Caki2 (cell line): ENCODE measurements around the gene GPR75. TPM values are rescaled to one million over a fixed set of nuclear protein-coding genes. Genes with fewer than 3 reads are reported as not detected.
"Not testable (repeated sequence)": the region's sequence is repeated elsewhere in the genome, so short reads cannot be mapped to it uniquely, and the experiment has no call there.

Source experiments
- DNase-seq: peaks from one replicate; pipeline ENCODE4 v3.0.0-alpha.2; 2015; ENCODE audit warnings: low read depth
- in situ Hi-C: cut with HindIII; loops from 2 replicates; pipeline ENCODE4 v1.10.0; 2016; ENCODE audit warnings: low sequenced_read_pairs, low pct_unique_long_range_greater_than_20kb, mixed read lengths
- total RNA-seq: library from RNA; depleted of rRNA; stranded (reverse); fragments of >200 nt; shearing (Covaris generic); gene quantifications from 2 replicates; pipeline ENCODE4 v1.2.3, GENCODE V29; 2014; ENCODE audit warnings: low replicate concordance

Gene GPR75
- total RNA-seq, 1 experiment from 2014 or later = not detected

DNA sequence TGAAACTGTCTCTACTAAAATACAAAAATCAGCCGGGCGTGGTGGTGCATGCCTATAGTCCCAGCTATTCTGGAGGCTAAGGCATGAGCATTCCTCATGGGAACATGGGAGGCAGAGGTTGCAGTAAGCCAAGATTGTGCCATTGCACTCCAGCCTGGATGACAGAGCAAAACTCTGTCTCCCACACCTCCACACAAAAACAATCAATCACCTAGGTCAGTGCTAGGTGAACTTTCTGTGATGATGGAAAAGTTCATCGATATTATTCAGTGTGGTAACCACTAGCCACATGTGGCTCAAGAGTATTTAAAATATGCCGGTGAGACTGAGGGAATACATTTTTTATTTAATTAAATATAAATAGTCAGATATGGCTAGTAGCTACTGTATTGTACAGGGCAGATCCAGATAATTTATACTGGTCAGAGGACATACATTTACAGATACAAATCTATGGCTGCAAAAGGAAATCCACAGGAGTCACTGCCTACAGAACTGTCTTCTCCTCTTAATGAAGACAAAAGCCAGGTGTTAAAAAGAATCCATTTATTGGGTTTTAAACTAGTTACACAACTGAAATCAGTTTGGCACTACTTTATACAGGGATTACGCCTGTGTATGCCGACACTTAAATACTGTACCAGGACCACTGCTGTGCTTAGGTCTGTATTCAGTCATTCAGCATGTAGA, 3.9 kb upstream of the GPR75 start:
- in situ Hi-C loops = no loop called here
- no peak for DNase-seq

DNA sequence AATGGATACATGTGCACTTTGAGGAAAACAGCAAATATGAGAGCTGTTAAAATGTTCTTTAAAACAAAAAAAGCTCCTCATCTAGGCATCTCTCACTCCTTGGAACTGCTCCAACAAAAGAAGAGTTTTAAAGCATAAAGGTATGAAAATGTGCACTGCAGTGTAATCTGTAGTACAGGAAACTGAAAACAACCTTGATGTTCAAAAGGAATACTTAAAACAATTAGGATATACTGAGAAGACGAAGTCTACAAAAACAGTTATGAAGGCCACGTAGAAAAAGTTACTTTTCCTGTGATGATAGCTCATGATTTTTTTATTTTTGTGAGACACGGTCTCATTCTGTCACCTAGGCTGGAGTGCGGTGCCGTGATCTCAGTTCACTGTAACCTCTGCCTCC, 2.1 kb upstream of the GPR75 start:
- in situ Hi-C loops = no loop called here
- DNase-seq = no peak

DNA sequence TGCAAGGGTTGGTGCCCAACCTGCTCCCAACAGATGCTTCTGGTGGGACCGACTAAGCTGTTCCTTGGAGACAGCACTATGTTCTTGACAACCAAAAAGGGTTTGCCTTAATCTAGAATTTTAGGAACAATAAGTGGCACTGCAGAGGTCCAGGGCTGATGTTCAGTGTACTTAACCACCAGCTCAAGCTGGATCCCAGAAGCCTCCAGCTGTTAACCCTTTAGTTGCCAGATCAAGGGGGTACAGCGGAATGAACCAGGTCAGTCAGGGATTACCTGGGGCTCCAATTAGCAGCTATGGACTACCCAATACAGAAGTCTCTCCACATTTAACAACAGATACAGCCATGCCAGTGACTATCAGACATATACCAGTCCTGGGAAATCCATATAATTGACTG, 3.5 kb downstream of the GPR75 start:
- in situ Hi-C loops = no loop called here
- DNase-seq = no peak

DNA sequence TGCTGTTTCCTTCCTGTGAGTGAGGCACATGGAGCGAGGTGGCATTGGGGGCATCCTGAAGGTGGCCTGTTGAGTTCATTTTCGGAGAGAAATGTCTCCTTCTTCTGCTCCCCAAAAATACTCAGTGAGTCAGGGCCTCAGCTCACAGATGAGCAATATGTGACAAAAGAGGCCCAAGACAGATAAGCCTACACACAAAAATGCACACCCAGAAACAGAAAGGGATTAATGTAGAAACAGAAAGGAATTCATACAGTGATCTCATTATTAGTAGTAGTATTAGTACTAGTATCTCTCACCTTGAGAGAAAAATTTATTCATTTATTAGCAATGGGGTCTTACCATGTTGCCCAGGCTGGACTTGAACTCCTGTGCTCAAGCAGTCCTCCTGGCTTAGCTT, 5.1 kb downstream of the GPR75 start:
- DNase-seq = no peak
- in situ Hi-C loops = no loop called here

DNA sequence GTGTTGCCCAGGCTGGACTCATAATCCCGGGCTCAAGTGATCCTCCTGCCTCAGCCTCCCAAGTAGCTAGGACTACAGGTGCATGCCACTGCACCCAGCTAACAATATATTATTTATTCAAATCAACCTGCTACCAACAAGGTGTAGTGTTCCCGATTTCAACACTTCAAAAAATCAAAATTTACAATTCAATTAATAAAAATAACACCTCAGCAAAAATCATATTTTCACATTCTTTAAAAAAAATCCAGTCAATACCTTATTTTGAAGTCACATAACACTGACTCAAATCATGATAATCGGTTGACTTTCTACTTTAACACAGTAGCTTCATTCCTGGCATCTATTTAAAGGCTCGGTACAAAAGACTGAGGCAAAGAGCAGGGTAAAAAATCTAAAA, 7.2 kb downstream of the GPR75 start:
- DNase-seq = no peak
- in situ Hi-C loops = no loop called here

DNA sequence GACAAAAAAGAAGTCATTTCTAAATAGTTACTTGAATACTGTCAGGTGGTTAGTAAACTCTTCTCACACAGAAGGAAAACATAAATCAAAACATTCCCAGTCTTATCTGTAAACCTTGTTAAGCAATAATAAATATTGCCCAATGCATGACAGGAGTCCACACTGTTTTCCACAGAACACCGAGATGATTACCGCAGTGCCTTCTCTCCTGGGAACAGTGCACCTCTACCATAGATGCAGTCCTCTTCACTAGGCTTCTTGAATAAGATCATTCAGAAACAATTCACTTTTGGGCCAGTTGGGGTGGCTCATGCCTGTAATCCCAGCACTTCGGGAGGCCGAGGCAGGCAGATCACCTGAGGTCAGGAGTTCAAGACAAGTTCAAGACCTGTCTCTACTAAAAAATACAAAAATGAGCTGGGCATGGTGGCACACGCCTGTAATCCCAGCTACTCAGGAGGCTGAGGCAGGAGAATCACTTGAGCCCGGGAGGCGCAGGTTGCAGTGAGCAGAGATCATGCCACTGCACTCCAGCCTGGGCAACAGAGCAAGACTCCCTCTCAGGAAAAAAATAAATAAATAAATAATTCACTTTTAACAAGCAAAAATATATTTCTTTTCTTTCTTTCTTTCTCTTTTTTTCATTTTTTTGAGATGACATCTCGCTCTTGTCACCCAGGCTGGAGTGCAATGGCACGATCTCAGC, 8.6 kb downstream of the GPR75 start:
- DNase-seq, in situ Hi-C loops: not testable (repeated sequence)

DNA sequence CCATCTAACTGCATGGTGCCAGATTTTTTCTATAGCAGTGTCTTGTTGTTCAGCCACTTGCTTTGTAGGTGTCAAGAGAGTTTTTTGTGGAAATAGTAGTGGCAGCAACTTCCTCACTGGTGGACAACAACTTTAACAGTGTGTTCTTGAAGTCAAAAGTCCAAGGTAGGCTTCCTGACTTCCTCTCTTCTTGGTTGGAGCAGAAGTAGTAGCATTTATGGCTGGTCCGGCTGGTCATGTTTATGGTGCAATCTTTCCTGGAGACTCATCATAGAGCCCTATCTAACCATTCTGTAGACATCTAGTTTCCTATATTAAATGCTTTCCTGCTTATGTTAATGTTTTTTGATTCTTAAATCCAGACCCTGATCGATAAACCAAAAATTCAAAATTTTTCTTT, 11.7 kb downstream of the GPR75 start:
- in situ Hi-C loops = no loop called here
- no peak for DNase-seq

DNA sequence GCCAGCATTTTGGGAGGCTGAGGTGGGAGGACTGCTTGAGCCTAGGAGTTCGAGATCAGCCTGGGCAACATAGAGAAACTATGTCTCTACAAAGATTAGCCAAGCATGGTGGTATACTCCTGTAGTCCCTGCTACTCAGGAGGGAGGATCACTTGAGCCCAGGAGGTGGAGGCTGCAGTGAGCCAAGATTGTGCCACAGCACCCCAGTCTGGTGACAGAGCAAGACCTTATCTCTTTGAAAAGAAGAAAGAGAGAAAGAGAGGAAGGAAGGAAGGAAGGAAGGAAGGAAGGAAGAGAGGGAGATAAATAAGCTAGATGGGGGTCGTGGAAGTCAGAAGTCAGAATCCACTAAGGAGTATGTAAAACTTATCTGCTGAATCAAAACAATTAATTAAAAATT, 16.2 kb downstream of the GPR75 start:
- DNase-seq = no peak
- in situ Hi-C loops = no loop called here

DNA sequence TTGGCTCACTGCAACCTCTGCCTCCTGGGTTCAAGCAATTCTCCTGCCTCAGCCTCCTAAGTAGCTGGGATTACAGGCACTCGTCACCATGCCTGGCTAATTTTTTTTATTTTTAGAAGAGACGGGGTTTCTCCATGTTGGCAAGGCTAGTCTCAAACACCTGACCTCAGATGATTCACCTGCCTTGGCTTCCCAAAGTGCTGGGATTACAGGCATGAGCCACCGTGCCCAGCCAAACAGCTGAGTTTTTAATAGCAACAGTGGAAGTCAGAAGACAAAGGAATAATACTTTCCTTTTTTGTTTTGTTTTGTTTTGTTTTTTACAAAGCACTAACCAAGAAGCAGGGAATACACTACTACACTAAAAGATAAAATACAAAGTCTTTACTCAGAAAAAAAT, 16.9 kb downstream of the GPR75 start:
- in situ Hi-C loops = no loop called here
- DNase-seq = no peak

DNA sequence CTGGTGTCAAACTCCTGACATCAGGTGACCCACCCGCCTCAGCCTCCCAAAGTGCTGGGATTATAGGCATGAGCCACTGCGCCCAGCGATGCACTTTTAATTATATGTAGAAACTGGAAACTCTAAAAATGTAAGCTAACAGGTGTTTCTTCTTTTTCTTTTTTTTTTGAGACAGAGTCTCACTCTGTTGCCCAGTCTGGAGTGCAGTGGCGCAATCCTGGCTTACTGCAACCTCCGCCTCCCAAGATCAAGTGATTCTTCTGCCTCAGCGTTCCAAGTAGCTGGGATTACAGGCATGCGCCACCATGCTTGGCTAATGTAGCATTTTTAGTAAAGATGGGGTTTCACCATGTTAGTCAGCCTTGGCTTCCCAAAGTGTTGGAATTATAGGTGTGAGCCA, 18.1 kb downstream of the GPR75 start:
- DNase-seq, in situ Hi-C loops: not testable (repeated sequence)

DNA sequence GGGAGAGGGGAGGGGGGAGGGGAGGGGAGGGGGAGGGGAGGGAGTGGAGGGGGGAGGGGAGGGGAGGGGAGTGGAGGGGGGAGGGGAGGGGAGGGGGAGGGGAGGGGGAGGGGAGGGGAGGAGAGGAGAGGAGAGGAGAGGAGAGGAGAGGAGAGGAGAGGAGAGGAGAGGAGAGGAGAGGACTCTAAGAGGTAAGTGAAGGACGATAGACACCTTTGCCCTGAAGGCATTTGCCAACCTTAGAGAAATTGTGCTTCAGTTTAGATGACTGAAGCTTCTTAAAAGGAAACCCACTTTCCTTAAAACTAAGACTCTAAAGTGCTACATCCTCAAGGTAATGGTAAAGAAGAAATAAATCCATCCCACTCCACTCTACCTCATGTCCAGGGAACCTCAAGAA, 19.2 kb downstream of the GPR75 start:
- in situ Hi-C loops = no loop called here
- DNase-seq = no peak

DNA sequence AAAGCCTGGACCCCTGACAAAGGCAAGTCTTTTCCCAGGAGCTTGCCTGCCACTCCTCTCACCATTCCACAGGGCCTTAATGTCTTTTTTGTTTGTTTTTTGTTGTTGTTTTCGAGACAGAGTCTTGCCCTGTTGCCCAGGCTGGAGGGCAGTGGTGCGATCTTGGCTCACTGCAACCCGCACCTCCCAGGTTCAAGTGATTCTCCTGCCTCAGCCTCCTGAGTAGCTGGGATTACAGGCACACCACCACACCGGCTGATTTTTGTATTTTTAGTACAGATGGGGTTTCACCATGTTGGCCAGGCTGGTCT, 29.8 kb downstream of the GPR75 start:
- in situ Hi-C loops = not testable (repeated sequence)

DNA sequence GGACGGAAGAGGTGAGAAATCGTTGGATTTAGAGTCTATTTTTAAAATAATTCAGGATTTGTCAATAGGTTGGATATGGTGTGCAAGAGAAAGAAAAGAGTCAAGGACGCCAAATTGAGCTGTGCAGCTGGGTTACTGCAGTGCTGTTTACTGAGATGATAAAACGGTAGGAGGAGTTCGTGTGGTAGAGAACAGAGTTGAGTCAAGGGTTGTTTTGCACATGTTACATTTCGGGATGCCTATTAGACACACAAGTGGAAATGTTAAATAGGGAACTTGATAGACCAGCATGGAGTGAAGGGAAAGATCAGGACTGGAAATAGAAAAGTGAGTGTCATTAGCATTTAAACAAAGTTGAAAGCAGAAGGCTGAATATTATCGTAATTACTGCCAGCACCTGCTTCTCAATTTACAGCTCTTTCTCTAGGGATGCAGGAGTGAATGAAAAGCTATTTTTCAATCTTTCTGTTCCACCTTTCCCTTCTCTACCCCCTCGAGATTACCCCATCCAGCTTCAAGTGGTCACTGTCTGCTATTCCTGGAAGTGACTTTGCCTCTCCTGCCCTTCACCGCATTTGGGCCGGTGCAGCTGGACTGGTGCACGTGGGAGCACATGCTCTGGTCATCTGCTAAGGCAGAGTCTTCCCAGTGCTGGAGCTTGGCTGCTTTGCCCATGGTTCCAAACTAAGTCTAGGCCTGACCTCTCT, 30.3 kb downstream of the GPR75 start:
- no peak for DNase-seq
- in situ Hi-C loops = no loop called here

More for the DNA sequence above, 29.8 kb downstream of the GPR75 start:
- DNase-seq = not testable (repeated sequence)

DNA sequence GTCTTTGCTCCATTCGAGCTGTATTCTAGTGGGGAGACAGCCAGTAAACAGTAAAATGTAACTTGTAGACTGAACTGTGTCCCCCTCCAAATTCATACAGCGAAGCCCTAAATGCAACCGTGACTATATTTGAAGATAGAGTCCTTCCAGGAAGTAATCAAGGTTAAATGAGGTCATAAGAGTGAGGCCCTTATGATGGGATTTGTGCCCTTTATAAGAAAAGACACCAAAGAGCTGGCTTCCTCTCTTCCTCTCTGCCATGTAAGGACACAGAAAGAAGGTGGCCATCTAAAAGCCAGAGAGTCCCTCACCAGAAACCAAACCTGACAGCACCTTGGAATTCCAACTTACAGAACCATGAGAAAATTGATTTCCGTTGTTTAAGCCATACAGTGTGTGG, 31.4 kb downstream of the GPR75 start:
- in situ Hi-C loops = no loop called here
- DNase-seq = no peak

DNA sequence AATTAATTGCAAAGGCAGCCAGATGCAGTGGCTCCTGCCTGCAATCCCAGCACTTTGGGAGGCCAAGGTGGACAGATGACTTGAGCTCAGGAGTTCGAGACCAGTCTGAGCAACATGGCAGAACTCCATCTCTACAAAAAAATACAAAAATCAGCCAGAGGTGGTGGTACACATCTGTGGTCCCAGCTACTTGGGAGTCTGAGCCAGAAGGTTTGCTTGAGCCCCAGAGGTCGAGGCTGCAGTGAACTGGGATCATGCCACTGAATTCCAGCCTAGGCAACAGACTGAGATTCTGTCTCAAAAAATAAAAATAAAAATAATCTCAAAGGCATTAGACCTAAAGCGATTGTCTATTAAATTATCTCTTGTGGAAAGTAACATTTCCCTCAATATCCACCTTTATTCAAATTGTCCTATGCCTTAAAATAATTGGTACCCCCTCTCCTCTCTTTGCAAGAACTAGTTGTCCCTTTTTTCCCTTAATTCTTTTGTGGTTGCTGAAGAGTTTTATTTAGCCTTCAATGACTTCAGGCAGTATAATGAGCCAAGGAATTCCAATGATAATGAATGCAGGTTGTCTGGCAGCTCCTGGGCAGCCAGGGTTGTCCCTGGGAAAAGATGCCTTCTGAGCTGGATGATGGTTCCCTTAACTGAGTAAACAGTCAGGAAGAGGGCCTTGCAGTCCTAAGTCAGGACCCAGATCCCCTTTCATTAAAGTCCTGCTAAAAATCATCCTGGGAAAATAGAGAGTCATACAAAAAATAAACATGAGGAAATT, 32.2 kb downstream of the GPR75 start:
- no peak for DNase-seq
- in situ Hi-C loops = no loop called here

DNA sequence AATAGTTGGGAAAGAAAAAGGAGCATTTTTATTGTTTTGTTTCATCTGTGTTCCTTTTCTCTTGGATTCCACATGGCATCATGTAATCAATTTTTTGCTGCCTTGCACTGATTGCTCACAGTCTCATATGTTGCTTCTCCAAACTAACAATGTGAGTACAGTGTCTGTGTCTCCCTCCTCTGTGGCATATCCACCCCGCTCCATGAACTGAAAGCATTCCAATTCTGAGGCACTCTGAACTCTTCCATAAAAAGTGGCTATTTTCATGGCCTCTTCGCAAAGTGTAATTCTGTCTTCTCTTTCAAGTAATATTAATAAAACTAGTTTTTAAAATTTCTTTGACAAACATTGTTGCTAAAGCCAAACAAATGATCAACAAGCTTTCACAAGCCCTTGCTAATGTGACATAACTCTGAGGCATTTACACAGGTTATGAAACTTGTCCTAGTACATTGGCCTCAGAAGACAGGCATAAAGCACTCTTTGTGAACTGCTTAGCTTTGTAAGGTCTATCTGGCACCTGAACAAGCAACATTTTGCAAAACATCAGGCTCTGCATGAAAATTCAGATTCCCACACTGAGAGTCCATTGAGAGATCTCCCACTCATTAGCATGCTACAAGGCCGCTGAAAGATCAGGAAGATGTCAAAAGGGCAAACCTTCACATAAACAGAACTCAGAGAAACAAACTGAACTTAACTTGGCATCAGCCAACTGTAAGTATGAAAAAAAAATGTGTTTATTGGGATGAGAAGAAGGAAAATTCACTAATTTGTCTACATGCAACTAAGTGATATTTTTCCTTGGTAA, 33.0 kb downstream of the GPR75 start:
- in situ Hi-C loops = no loop called here
- DNase-seq = no peak

DNA sequence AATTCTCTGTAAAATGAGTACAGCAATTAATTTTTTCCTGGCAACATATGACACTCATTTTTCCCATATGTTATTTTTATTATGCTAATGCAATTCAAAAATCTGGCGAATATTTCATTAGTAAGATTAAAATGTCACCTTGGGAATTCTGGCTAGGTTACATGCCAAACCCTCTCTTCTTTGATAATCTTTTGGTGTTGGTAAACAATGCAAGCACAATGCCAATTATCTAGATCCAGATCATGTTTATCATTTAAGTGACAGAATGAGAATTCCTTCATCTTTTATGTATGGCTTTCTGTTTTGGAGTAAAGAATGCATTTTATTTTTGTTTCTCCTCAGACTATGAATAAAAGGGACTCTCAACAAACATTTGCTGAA, 33.7 kb downstream of the GPR75 start:
- no peak for DNase-seq

DNA sequence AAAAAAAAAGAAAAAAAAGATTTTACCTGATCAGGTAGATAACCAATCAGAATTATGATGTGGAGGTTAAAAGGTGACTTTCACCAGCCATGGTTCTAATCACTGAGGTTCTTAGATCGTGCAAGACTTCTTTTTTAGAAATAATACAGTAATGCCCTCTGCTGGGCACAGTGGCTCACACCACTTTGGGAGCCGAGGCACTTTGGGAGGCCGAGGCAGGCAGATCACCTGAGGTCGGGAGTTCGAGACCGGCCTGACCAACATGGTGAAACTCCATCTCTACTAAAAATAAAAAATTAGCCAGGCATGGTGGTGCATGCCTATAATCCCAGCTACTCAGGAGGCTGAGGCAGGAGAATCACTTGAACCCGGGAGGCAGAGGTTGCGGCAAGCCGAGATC, 36.1 kb downstream of the GPR75 start:
- in situ Hi-C loops, DNase-seq: not testable (repeated sequence)

More for the DNA sequence above, 33.7 kb downstream of the GPR75 start:
- in situ Hi-C loops = no loop called here
